Osteocyte (in vitro differentiated cells): Measurements from ENCODE around the gene G2E3. TPM values are rescaled to one million over a fixed set of nuclear protein-coding genes. Genes with fewer than 3 reads are reported as not detected.

Source experiments
- DNase-seq: peaks from one replicate; pipeline ENCODE4 v3.0.0; 2021; ENCODE audit warnings: mixed read lengths; ENCODE audit not compliant: unreplicated experiment; ENCODE audit errors: extremely low spot score
- H3K27ac Mint-ChIP-seq: one replicate; pipeline ENCODE4 v1.8.0; 2021; ENCODE audit warnings: mild to moderate bottlenecking, mixed read lengths; ENCODE audit not compliant: unreplicated experiment
- H3K27me3 Mint-ChIP-seq: one replicate; pipeline ENCODE4 v1.8.0; 2021; ENCODE audit warnings: mixed read lengths; ENCODE audit not compliant: unreplicated experiment
- H3K36me3 Mint-ChIP-seq: one replicate; pipeline ENCODE4 v1.8.0; 2021; ENCODE audit warnings: mixed read lengths; ENCODE audit not compliant: unreplicated experiment
- H3K4me1 Mint-ChIP-seq: one replicate; pipeline ENCODE4 v1.8.0; 2021; ENCODE audit warnings: mixed read lengths; ENCODE audit not compliant: unreplicated experiment
- H3K4me3 Mint-ChIP-seq: one replicate; pipeline ENCODE4 v1.8.0; 2021; ENCODE audit warnings: mild to moderate bottlenecking, moderate library complexity, mixed read lengths; ENCODE audit not compliant: unreplicated experiment
- H3K9me3 Mint-ChIP-seq: one replicate; pipeline ENCODE4 v1.8.0; 2021; ENCODE audit warnings: mixed read lengths; ENCODE audit not compliant: unreplicated experiment
- total RNA-seq: library from RNA; stranded (reverse); gene quantifications from 2 replicates; pipeline ENCODE4 v1.2.1, GENCODE V29; 2021
- TF ChIP-seq, protein P1 (sequence below): fragments of 200-600 bp; sonication (generic); IDR thresholded peaks from 2 replicates; pipeline ENCODE4 v1.5.0; 2021; ENCODE audit warnings: antibody characterized with exemption, mild to moderate bottlenecking, moderate library complexity

Gene G2E3
- total RNA-seq, 1 donor from 2014 or later: 24.7 TPM

DNA sequence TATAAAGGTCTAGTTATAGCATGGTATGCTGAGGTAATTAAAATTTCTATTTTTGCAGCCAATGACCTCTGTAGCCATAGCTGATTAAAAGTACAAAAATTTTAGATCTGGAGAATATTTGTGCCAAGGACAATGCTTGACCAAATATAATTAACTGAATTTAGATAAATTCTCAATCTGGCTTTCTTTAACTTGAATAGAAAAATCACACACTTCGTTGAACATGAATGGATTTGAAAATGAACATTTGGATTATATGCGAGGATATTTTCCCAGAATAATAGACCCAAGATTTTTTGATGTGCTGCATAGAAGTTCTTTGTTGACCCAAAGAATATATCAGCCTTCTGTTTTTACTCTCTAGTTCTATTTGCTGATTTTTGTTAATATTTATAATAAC lies 38.4 kb upstream of the G2E3 start:
- Mint-ChIP-seq H3K36me3 (no peaks in the 10 kb centered on the region), H3K9me3 (no peaks in the 10 kb centered on the region), H3K4me1 (no peaks in the 10 kb centered on the region), H3K27ac (no peak overlapping the region), H3K4me3 (no peak overlapping the region), H3K27me3 (peaks cover 49% of the 10 kb centered on the region)
- TF ChIP-seq, protein P1, sequence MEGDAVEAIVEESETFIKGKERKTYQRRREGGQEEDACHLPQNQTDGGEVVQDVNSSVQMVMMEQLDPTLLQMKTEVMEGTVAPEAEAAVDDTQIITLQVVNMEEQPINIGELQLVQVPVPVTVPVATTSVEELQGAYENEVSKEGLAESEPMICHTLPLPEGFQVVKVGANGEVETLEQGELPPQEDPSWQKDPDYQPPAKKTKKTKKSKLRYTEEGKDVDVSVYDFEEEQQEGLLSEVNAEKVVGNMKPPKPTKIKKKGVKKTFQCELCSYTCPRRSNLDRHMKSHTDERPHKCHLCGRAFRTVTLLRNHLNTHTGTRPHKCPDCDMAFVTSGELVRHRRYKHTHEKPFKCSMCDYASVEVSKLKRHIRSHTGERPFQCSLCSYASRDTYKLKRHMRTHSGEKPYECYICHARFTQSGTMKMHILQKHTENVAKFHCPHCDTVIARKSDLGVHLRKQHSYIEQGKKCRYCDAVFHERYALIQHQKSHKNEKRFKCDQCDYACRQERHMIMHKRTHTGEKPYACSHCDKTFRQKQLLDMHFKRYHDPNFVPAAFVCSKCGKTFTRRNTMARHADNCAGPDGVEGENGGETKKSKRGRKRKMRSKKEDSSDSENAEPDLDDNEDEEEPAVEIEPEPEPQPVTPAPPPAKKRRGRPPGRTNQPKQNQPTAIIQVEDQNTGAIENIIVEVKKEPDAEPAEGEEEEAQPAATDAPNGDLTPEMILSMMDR: no peak
- DNase-seq: no peak

DNA sequence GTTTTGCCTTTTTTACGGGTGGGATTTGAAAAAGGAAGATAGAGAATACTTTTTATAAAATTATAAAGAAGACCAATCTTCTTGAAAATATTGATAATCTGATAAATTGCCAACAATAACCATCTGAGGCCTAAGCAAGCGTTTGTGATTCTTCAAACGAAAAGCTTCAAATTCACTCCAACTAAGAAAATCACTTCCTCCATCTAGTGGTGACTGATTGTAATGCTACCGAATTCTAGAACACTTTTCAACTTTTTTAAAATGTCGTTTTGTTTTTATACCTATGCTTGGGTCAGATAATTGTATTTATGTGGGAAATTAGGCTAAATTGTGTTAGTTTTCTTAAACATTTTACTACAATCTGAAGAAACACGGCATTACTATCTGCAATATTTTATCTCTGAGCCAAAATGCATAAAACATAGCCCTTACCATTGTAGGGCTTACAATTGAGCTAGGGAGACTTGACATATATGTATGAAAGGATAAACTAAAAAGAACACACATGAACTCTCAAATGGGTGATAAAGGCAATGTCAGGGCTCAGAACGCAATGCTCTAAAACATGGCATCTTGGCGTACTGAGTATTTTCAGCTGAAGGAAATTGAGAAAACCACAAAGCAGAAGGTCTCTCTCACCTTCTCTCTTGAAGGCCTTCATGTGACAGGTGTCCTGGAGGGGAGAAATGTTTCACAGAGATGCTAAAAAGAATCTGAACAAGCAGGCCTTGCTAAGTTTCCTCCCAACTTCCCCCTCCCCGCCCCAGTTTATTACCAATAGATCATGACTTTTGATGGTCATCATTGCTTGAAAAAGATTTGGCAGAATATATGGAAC lies 36.8 kb upstream of the G2E3 start:
- H3K9me3 Mint-ChIP-seq: no peaks in the 10 kb centered on the region
- DNase-seq: no peak

DNA sequence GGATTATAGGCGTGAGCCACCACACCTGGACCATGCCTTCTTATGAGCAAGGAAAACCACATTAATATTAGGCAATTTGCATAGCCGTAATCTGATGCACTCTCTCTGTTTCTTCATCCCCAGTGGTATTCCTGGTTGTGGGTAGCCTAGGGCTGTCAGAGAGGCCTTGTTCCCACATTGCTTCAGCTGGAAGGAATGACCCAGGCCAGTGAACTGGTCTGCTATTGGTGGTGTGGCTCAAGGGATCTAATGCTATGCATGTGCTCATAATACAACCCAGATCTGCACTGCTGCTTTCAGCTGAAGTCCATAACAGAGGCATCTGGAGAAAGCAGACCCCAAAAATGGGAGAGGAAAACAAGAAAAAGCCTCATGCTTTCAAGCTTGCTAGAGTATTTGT lies 33.1 kb upstream of the G2E3 start:
- H3K9me3 Mint-ChIP-seq: no peaks in the 10 kb centered on the region
- DNase-seq: no peak
- no peak overlapping the region for H3K27ac Mint-ChIP-seq
- TF ChIP-seq, protein P1: no peak
- no peak overlapping the region for H3K4me3 Mint-ChIP-seq
- H3K27me3 Mint-ChIP-seq: peaks cover 14% of the 10 kb centered on the region
- H3K4me1 Mint-ChIP-seq: no peaks in the 10 kb centered on the region
- no peaks in the 10 kb centered on the region for H3K36me3 Mint-ChIP-seq

More for the DNA sequence above, 36.8 kb upstream of the G2E3 start:
- peaks cover 37% of the 10 kb centered on the region for H3K27me3 Mint-ChIP-seq
- no peak overlapping the region for H3K27ac Mint-ChIP-seq
- no peaks in the 10 kb centered on the region for H3K36me3 Mint-ChIP-seq
- H3K4me1 Mint-ChIP-seq: no peaks in the 10 kb centered on the region
- TF ChIP-seq, protein P1: peak; percentile 74
- H3K4me3 Mint-ChIP-seq: no peak overlapping the region

DNA sequence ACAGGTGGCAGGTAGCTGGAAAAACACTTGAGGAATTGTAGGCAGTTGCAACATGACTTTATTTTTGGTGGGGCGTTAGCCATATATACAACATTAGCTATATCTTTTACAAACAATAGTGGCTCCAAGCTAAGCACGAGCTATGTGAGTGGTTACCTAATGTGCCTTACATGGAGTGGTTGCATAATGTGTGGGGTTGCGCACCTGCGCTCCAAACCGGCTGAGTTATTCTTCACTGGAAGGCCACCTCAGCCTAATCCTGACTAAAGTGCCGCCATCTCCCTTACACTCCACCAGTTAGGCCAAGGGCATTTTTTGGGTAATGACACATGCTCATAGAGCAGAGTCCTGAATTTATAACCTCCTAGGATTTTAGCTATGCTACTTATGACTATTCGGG lies 31.8 kb upstream of the G2E3 start:
- no peaks in the 10 kb centered on the region for H3K36me3 Mint-ChIP-seq
- no peaks in the 10 kb centered on the region for H3K9me3 Mint-ChIP-seq
- H3K4me3 Mint-ChIP-seq: no peak overlapping the region
- H3K4me1 Mint-ChIP-seq: no peaks in the 10 kb centered on the region
- H3K27ac Mint-ChIP-seq: no peak overlapping the region
- H3K27me3 Mint-ChIP-seq: peaks cover 16% of the 10 kb centered on the region
- DNase-seq: no peak
- TF ChIP-seq, protein P1: no peak

DNA sequence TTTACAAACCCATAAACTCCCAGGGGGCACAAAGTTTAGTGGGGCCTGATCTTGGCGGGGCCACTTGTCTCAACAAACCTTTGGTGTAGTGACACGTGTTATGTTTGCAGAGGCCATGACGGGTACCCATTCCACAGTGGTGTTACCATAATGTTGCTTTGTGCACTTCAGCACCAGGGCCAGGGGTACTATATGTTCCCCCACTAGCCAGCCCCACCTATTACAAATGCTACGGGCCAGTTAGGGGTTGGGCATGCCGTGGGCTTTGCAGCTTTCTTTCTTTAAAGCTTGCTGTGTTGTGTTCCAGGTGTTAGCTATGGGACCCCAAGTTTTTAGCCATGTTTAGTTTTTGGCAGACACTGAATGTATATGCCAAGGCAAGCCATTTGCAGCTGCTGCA lies 30.8 kb upstream of the G2E3 start:
- no peak overlapping the region for H3K4me3 Mint-ChIP-seq
- TF ChIP-seq, protein P1: no peak
- no peak for DNase-seq
- H3K9me3 Mint-ChIP-seq: no peaks in the 10 kb centered on the region
- no peaks in the 10 kb centered on the region for H3K36me3 Mint-ChIP-seq
- peaks cover 15% of the 10 kb centered on the region for H3K27me3 Mint-ChIP-seq
- no peak overlapping the region for H3K27ac Mint-ChIP-seq
- no peaks in the 10 kb centered on the region for H3K4me1 Mint-ChIP-seq
